Upper lobe of left lung (tissue), 6 donors: Measurements from ENCODE around the gene C5orf15. TPM values are rescaled to one million over a fixed set of nuclear protein-coding genes. Genes with fewer than 3 reads are reported as not detected.

ENCODE experiments used
- ATAC-seq, 2 donors: fragments of 200-7000 bp; cut with Tn5 transposase; one replicate each; pipeline ENCODE4 v1.9.1; 2022; ENCODE audit warnings: mild to moderate bottlenecking in 2 of 2, moderate library complexity in 2 of 2; ENCODE audit not compliant: low FRiP score in 2 of 2
- DNase-seq, 2 donors: peaks; one replicate each; pipeline ENCODE4 v3.0.0-alpha.2; 2019 to 2020
- H3K27ac ChIP-seq, 4 donors: fragments of 200-600 bp; sonication (generic); one replicate each; pipeline ENCODE4 v1.5.1; 2016 to 2019
- H3K27me3 ChIP-seq, 4 donors: fragments of 200-600 bp; sonication (generic); one replicate each; pipeline ENCODE4 v1.5.1; 2017 to 2019
- H3K36me3 ChIP-seq, 4 donors: fragments of 200-600 bp; sonication (generic); one replicate each; pipeline ENCODE4 v1.5.1; 2016 to 2019
- H3K4me1 ChIP-seq, 4 donors: fragments of 200-600 bp; sonication (generic); one replicate each; pipeline ENCODE4 v1.5.1; 2018 to 2019
- H3K4me3 ChIP-seq, 4 donors: fragments of 200-600 bp; sonication (generic); one replicate each; pipeline ENCODE4 v1.5.1; 2017 to 2019; ENCODE audit warnings: mild to moderate bottlenecking in 2 of 4, moderate library complexity in 1 of 4
- H3K9me3 ChIP-seq, 4 donors: fragments of 200-600 bp; sonication (generic); one replicate each; pipeline ENCODE4 v1.5.1; 2018 to 2019
- EP300 ChIP-seq, 4 donors: sonication (generic); formaldehyde crosslinking; IDR thresholded peaks; one replicate each; pipeline ENCODE4 v1.5.1; 2017; ENCODE audit warnings: antibody characterized with exemption in 4 of 4, control low read depth in 2 of 4
- POLR2A ChIP-seq, 4 donors: fragments of 450-650 bp; IDR thresholded peaks; one replicate each; pipeline ENCODE4 v1.5.1; 2016 to 2017; ENCODE audit warnings: antibody characterized with exemption in 4 of 4, mild to moderate bottlenecking in 2 of 4
- POLR2AphosphoS5 ChIP-seq, 2 donors: sonication (generic); formaldehyde crosslinking; IDR thresholded peaks; one replicate each; pipeline ENCODE4 v1.5.1; 2017; ENCODE audit warnings: antibody characterized with exemption in 2 of 2
- WGBS, 2 donors: methylation state at CpG; one replicate each; pipeline ENCODE4 v1.1.5; 2017 to 2018; 5-methylcytosine and 5-hydroxymethylcytosine counted together
- total RNA-seq, 6 donors: library from RNA; depleted of rRNA in 4 of 6; stranded (reverse); fragments of >200 nt in 4 of 6; gene quantifications; one replicate each; pipeline versions ENCODE4 v1.1.0 to v1.2.1, GENCODE V29; 2016 to 2021
- TF ChIP-seq, protein P1 (sequence below), 6 experiments: fragments of 450-650 bp in 4 of 6; fragments of 200-600 bp in 2 of 6; sonication (generic) in 2 of 6; IDR thresholded peaks; one replicate each; pipeline ENCODE4 v1.5.1; 2016 to 2019; ENCODE audit warnings: antibody characterized with exemption in 6 of 6
- donor health status: DM: no; HTN: no; CAD: no; lungs with moderate emphysema.
- donor health status: DM: no; HTN: yes; CAD: no; lungs with severe emphysema.

Gene C5orf15
- total RNA-seq, 6 donors from 2014 or later, result 15.1 to 65.5 (median 39.7) TPM

DNA sequence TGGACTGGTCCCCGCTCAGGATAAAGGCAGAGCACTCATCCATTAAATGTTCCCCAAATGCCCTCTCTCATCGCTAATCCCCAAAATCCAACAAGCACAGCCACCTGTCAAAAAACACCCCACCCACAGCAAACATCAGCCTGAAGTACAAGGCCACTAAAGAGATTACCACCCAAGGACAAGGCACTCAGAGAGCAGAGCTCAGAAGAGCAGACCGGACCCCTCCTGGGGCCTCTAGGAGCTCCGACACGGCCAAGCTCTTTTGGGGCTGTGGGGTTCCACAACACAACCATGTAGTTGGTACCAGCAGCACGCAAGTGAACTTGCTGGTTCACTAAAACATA is 26.5 kb upstream of the C5orf15 start:
- H3K27me3 ChIP-seq, result no peaks in the 10 kb centered on the region
- no peak for DNase-seq
- TF ChIP-seq, protein P1, sequence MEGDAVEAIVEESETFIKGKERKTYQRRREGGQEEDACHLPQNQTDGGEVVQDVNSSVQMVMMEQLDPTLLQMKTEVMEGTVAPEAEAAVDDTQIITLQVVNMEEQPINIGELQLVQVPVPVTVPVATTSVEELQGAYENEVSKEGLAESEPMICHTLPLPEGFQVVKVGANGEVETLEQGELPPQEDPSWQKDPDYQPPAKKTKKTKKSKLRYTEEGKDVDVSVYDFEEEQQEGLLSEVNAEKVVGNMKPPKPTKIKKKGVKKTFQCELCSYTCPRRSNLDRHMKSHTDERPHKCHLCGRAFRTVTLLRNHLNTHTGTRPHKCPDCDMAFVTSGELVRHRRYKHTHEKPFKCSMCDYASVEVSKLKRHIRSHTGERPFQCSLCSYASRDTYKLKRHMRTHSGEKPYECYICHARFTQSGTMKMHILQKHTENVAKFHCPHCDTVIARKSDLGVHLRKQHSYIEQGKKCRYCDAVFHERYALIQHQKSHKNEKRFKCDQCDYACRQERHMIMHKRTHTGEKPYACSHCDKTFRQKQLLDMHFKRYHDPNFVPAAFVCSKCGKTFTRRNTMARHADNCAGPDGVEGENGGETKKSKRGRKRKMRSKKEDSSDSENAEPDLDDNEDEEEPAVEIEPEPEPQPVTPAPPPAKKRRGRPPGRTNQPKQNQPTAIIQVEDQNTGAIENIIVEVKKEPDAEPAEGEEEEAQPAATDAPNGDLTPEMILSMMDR (IDR thresholded peaks at IDR 0.05), result no peak
- TF ChIP-seq POLR2AphosphoS5 (IDR thresholded peaks at IDR 0.05) (no peak), EP300 (IDR thresholded peaks at IDR 0.05) (no peak), POLR2A (IDR thresholded peaks at IDR 0.05) (no peak)
- 76 to 89% methylated on average over 6 of the region's 6 CpGs for WGBS, 2 donors
- ATAC-seq, result no peak
- H3K4me1 ChIP-seq, result peaks cover 35 to 68% (median 41%) of the 10 kb centered on the region in 4 donors
- peaks cover 3 to 19% (median 13%) of the 10 kb centered on the region in 4 donors for H3K36me3 ChIP-seq
- no peaks in the 10 kb centered on the region for H3K9me3 ChIP-seq
- H3K4me3 ChIP-seq, result no peak overlapping the region
- H3K27ac ChIP-seq, result no peak overlapping the region

DNA sequence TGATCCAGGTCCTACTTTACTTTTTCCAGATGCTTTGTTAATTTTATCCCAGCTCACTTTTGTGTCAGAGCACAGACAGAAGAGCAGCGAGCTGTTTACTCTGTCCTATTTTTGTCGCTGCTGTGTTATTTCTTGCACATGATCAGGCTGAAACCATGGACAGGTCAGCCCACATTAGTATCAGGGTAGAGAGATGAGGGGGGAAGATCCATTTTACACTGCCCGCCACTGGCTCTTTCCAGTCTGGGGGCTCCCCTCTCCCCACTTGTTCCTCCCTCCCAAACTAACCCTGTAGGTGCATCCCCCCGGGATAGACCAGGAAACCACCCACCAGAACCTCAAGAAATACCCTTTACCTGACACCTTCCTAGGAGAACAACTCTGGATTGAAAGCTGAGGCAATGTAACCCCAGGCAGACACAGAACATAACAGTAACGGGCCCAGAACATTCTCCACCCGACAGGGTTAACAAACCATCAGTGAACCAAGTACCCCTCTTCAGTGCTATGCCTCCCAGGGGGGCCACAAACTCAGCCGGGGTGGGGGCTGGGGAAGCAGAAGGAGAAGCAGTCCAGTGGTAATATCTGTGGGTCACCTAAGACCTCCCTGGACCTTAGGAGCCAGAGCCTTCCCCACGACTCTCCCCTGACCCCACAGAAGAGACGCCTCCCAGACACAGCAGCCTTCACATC is 26.0 kb upstream of the C5orf15 start:
- TF ChIP-seq POLR2A (IDR thresholded peaks at IDR 0.05), result no peak
- no peak for TF ChIP-seq EP300 (IDR thresholded peaks at IDR 0.05)
- TF ChIP-seq POLR2AphosphoS5 (IDR thresholded peaks at IDR 0.05), result no peak
- TF ChIP-seq, protein P1 (IDR thresholded peaks at IDR 0.05), result no peak
- no peak overlapping the region for H3K4me3 ChIP-seq
- no peak for DNase-seq
- ATAC-seq, result no peak
- H3K36me3 ChIP-seq, result peaks cover 5 to 24% (median 18%) of the 10 kb centered on the region in 4 donors
- 80 to 83% methylated on average over 6 to 9 of the region's 9 CpGs for WGBS, 2 donors
- no peaks in the 10 kb centered on the region for H3K27me3 ChIP-seq
- no peaks in the 10 kb centered on the region for H3K9me3 ChIP-seq
- no peak overlapping the region for H3K27ac ChIP-seq
- H3K4me1 ChIP-seq, result peaks cover 30 to 63% (median 39%) of the 10 kb centered on the region in 4 donors

DNA sequence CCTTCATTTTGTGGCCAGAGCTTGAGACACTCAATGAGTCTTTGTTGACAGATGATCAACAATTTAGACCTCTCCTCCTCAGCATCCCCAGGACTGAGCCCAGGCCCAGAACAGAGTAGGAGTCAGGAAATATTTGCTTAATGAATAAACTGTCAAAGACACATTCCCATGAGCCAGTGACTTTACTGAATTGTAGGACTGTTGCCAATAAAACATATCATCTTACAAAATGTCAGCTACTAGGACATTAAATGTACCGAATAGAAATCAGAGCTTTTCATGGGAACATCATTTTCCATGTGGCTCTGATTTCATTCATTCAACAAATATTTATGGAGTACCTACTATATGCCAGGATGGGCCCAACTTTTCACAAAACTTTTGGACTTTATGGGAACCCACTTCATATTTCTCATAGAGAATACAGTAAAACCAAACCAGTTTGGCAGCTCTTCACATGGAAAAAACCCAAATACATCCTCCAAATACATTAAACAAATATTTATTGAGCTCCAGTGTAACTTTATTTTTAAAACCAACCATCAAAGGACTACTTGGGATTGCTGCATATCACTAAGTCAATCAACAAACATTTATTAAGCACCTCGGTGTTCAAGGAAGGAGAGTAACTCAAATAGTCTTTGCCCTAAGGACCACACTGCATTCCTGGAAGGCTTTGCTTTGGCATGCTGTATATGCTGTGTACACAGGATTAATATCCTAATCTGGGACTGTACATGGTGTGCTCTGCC is 24.9 kb upstream of the C5orf15 start:
- Histone ChIP-seq H3K4me1 (peaks cover 27 to 53% (median 37%) of the 10 kb centered on the region in 4 donors), H3K27me3 (no peaks in the 10 kb centered on the region), H3K36me3 (peaks cover 5 to 35% (median 29%) of the 10 kb centered on the region in 4 donors), H3K27ac (no peak overlapping the region), H3K9me3 (no peaks in the 10 kb centered on the region), H3K4me3 (no peak overlapping the region)
- DNase-seq, result no peak
- ATAC-seq, result no peak
- no peak for TF ChIP-seq POLR2A (IDR thresholded peaks at IDR 0.05)
- TF ChIP-seq, protein P1 (IDR thresholded peaks at IDR 0.05), result no peak
- 49 to 54% methylated on average over 2 of the region's 2 CpGs for WGBS, 2 donors

DNA sequence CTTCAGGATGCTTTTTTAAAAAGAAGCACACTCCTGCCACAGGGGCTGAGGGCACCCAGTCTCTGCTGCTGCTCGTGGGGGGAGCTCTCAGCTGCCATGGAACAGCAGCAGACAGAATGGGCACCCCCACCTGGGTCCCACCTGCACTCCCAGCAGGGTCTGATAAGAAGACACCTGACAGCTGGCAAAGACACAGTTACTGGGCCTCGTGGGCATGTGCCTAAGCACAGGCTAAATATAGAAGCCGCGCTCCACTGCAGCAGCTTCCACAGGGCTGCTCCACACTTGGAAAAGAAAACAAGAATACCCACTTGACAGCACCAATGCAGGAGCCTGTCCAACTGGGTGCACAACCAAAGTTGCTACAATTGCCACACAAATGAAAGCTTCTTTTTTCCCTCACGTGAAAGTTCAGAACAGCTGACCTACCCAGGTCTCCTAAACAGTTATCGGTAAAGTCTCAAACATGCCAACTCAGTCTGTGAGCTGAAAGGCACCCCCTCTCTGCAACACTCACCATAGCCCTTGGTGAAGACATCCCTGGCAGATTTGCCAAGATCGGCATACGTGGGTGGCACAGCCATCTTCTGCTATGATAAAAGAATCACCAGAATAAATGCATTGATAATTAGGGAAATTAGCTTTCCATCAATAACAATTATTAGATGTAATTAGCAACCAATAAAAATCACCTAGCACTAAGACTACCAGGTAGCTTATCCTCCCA is 24.2 kb upstream of the C5orf15 start:
- H3K4me3 ChIP-seq, result no peak overlapping the region
- no peaks in the 10 kb centered on the region for H3K27me3 ChIP-seq
- ATAC-seq (no peak), DNase-seq (peak in 1 of 2 donors; percentile 56)
- TF ChIP-seq POLR2AphosphoS5 (IDR thresholded peaks at IDR 0.05), result no peak
- TF ChIP-seq EP300 (IDR thresholded peaks at IDR 0.05), result no peak
- TF ChIP-seq, protein P1 (IDR thresholded peaks at IDR 0.05), result no peak
- TF ChIP-seq POLR2A (IDR thresholded peaks at IDR 0.05), result no peak
- H3K36me3 ChIP-seq, result peaks cover 5 to 43% (median 34%) of the 10 kb centered on the region in 4 donors
- H3K4me1 ChIP-seq, result peaks cover 27 to 51% (median 37%) of the 10 kb centered on the region in 4 donors
- H3K9me3 ChIP-seq, result no peaks in the 10 kb centered on the region
- H3K27ac ChIP-seq, result no peak overlapping the region
- 67 to 79% methylated on average over 7 to 8 of the region's 8 CpGs for WGBS, 2 donors
